GM18861 (cell line): ENCODE measurements around the gene GALNT2.

Experiments
- ATAC-seq: cut with Tn5 transposase; IDR thresholded peaks from one replicate; pipeline ENCODE4 v1.9.1; 2021; ENCODE audit not compliant: unreplicated experiment

Gene GALNT2

DNA sequence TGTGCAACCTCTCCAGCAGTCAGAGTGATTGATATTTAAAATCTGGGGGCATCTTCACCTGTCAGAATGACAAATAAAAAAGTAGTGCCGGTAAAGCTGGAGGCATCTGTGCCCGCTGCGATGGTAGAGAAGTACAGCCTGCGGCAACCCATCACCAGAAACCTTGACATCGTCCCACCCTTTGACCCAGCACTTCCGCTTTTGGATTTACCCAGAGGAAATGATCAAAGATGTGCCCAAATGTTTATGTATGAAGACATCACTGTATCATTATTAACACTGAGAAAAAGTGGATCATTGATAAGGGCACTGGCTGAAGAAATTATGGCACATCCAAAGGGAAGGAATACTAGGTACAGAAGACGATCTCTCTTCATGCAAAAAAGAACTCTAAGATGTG, 263.1 kb downstream of the GALNT2 start:
- ATAC-seq: no peak
